DOHH2 (cell line): ENCODE results near the gene SEMA3E.

ENCODE experiments used
- EZH2phosphoT487 ChIP-seq: fragments of 200-600 bp; sonication (generic); IDR thresholded peaks from 2 replicates; pipeline ENCODE4 v1.6.1; 2017; ENCODE audit warnings: borderline replicate concordance, mild to moderate bottlenecking, antibody characterized with exemption, low read length, moderate library complexity, mixed read lengths
- TF ChIP-seq, protein P1 (sequence below): fragments of 200-600 bp; sonication (generic); IDR thresholded peaks from one replicate; pipeline ENCODE4 v1.5.1; 2014; ENCODE audit warnings: antibody characterized with exemption, mild to moderate bottlenecking, low read depth, low read length; ENCODE audit not compliant: poor library complexity, severe bottlenecking

GRCh38 chr7:83528925-83529423 lies 120.0 kb downstream of the SEMA3E start:
- TF ChIP-seq, protein P1, sequence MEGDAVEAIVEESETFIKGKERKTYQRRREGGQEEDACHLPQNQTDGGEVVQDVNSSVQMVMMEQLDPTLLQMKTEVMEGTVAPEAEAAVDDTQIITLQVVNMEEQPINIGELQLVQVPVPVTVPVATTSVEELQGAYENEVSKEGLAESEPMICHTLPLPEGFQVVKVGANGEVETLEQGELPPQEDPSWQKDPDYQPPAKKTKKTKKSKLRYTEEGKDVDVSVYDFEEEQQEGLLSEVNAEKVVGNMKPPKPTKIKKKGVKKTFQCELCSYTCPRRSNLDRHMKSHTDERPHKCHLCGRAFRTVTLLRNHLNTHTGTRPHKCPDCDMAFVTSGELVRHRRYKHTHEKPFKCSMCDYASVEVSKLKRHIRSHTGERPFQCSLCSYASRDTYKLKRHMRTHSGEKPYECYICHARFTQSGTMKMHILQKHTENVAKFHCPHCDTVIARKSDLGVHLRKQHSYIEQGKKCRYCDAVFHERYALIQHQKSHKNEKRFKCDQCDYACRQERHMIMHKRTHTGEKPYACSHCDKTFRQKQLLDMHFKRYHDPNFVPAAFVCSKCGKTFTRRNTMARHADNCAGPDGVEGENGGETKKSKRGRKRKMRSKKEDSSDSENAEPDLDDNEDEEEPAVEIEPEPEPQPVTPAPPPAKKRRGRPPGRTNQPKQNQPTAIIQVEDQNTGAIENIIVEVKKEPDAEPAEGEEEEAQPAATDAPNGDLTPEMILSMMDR = no peak
- no peak for TF ChIP-seq EZH2phosphoT487
